Kidney epithelial cell (primary cell): ENCODE results near the gene MRGPRD. TPM values are rescaled to one million over a fixed set of nuclear protein-coding genes. Genes with fewer than 3 reads are reported as not detected.
A peak's percentile ranks its signal among the peaks of the same experiment; 100 is the strongest.

ENCODE experiments used
- DNase-seq: peaks from one replicate; pipeline ENCODE4 v3.0.0-alpha.2; 2010; ENCODE audit warnings: low read depth
- H3K27me3 ChIP-seq: 2 replicates; pipeline ENCODE4 v1.6.0; 2011; ENCODE audit warnings: low read length; ENCODE audit not compliant: control insufficient read depth, insufficient read depth
- H3K36me3 ChIP-seq: 2 replicates; pipeline ENCODE4 v1.5.1; 2011; ENCODE audit warnings: low read length; ENCODE audit not compliant: control insufficient read depth, insufficient read depth
- H3K4me3 ChIP-seq: 2 replicates; pipeline ENCODE4 v1.5.1; 2011; ENCODE audit warnings: low read depth, mild to moderate bottlenecking, control low read depth, low read length
- total RNA-seq: library from RNA; depleted of rRNA; stranded (reverse); fragments of >200 nt; gene quantifications from 2 replicates; pipeline ENCODE4 v1.2.3, GENCODE V29; 2015
- TF ChIP-seq, protein P1 (sequence below): IDR thresholded peaks from 2 replicates; pipeline ENCODE4 v1.5.1; 2011; ENCODE audit warnings: mild to moderate bottlenecking, moderate library complexity, low read length, control low read depth, inconsistent platforms; ENCODE audit not compliant: insufficient read depth, poor library complexity, severe bottlenecking

Gene MRGPRD
- total RNA-seq, 1 donor from 2014 or later: not detected

DNA sequence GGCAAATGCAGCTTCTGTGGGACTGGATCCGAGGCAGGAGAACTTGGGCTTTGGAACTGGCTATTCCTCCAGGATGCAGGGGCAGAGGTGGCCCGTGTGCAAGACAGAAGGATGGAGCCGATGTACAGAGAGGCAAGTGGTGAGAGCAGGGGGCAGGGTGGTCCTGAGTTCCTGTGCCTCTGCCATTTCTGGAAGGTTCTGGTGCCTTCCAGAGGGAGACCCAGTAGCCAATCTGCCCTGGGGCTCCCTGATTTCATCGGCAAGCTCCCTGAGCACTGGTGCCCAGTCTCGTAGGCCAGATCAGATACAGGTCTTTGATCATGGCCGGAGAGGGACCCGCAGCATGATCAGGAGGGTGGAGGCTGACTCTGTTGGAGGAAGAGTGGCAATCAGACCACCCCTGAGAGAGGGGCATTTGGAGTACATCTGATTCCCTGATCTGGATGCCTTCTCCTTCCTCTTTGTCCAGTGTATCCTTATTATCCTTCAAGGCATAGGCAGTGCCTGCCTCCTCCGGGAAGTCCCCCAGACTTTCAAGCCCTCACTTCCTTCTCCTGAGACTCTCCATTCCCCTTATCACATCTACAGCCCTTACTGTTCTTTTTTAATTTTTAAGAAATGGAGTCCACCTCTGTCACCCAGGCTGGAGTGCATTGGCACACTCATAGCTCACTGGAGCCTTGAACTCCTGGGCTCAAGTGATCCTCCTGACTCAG is 9.7 kb downstream of the MRGPRD start:
- TF ChIP-seq, protein P1, sequence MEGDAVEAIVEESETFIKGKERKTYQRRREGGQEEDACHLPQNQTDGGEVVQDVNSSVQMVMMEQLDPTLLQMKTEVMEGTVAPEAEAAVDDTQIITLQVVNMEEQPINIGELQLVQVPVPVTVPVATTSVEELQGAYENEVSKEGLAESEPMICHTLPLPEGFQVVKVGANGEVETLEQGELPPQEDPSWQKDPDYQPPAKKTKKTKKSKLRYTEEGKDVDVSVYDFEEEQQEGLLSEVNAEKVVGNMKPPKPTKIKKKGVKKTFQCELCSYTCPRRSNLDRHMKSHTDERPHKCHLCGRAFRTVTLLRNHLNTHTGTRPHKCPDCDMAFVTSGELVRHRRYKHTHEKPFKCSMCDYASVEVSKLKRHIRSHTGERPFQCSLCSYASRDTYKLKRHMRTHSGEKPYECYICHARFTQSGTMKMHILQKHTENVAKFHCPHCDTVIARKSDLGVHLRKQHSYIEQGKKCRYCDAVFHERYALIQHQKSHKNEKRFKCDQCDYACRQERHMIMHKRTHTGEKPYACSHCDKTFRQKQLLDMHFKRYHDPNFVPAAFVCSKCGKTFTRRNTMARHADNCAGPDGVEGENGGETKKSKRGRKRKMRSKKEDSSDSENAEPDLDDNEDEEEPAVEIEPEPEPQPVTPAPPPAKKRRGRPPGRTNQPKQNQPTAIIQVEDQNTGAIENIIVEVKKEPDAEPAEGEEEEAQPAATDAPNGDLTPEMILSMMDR: no peak
- H3K36me3 ChIP-seq: no peaks in the 10 kb centered on the region
- H3K4me3 ChIP-seq: no peak overlapping the region
- DNase-seq: no peak
- peaks cover 21% of the 10 kb centered on the region for H3K27me3 ChIP-seq

DNA sequence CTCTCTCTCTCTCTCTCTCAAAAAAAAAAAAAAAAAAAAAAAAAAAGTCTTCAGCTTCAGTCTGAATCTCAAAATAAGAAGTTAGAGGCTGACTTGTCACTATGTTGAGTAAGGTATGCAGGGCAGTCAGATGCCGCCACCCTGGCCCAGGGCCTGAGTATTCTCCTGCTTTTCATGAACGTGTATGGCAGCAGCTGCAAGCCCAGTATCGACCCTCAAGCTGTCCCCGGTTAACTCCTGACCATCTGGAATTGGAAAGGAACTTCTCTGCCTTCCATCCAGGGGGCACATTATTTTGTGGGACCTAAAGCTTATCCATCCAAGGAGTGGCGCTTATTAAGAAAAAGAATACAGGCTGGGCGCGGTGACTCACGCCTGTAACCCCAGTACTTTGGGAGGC is 11.4 kb downstream of the MRGPRD start:
- peaks cover 21% of the 10 kb centered on the region for H3K27me3 ChIP-seq
- TF ChIP-seq, protein P1: no peak
- H3K36me3 ChIP-seq: no peaks in the 10 kb centered on the region
- no peak for DNase-seq
- H3K4me3 ChIP-seq: no peak overlapping the region

DNA sequence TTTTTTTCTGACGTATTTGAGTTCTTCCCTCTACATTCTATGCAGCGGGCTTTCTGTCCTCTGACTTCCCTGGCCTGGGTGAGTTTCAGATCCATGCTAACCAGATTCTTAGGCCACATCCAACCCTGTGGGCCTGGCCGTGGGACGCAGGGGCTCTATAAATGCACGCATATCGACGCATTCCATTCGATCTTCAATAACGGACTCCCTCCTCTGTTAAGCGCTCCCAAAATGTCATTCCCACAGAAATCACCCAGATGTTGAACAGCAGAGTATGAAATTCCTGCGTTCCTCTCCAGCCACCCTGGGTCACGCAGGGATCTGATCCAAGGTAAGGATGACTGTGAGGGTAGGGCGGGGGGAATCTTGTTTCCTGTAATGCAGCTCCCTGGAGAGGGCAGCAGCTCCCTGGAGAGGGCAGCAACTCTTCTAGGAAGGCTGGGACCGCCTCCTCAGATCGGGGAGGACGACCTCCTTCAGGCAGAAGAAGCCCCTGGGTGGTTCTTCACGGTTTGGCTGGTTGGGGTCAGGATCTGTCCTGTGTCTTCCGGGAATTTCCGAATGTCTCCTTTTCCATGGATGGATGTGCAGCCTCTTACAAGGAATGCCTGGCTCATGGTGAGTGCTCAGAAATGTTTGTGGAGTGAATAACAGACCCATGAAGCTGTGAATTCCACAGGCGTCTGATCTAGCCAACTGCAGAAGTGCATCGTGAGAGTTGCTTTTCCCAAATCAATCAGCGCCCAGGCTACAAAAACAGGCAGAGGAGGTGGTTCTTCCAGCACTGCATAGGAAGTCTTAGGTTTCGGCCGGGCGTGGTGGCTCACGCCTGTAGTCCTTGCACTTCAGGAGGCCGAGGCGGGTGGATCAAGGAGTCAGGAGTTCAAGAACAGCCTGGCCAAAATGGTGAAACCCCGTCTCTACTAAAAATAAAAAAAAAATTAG is 12.2 kb downstream of the MRGPRD start:
- peaks cover 21% of the 10 kb centered on the region for H3K27me3 ChIP-seq
- H3K4me3 ChIP-seq: no peak overlapping the region
- DNase-seq: no peak
- no peaks in the 10 kb centered on the region for H3K36me3 ChIP-seq
- TF ChIP-seq, protein P1: peak; percentile 13

DNA sequence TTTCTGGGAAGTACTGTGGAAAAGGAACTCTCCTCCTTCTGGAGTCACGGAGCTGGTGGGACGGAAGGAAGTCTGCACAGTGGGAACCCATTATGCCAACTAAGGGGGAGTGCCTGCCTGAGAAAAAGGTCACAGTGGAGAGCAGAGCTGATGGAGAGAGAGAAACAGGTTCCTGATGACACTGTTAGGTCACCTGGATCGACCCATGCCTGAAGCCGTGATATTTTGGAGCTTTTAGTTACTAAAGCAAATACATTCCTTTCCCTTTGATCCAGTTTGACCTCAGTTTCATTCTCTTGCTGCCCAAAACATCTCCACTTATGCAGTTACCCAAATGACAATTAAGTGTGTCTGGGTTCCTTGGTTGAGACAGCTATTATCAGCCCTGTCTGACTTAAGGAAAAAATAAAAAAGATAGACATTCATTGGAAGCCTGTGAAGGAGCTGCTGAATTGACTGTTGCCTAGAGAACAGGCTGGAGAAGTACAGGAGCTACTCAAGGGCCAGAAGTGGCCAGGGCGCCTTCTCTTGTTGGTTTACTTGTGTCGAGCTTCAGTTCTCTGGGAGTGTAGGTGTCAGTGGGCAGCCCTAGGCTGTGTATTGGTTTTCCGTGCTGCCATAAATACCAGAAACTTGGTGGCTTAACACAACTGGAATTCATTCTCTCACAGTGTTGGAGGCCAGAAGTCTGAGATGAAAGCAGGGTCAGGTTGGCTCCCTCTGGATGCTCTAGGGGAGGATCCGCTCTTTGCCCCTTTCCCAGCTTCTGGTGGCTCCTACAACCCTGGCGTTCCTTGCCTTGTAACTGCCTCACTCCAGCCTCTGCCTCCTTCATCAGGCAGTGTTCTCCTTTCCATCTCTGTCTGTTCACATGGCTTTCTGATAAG is 13.6 kb downstream of the MRGPRD start:
- H3K36me3 ChIP-seq: no peaks in the 10 kb centered on the region
- H3K27me3 ChIP-seq: peaks cover 21% of the 10 kb centered on the region
- H3K4me3 ChIP-seq: no peak overlapping the region
- no peak for DNase-seq
- TF ChIP-seq, protein P1: no peak

DNA sequence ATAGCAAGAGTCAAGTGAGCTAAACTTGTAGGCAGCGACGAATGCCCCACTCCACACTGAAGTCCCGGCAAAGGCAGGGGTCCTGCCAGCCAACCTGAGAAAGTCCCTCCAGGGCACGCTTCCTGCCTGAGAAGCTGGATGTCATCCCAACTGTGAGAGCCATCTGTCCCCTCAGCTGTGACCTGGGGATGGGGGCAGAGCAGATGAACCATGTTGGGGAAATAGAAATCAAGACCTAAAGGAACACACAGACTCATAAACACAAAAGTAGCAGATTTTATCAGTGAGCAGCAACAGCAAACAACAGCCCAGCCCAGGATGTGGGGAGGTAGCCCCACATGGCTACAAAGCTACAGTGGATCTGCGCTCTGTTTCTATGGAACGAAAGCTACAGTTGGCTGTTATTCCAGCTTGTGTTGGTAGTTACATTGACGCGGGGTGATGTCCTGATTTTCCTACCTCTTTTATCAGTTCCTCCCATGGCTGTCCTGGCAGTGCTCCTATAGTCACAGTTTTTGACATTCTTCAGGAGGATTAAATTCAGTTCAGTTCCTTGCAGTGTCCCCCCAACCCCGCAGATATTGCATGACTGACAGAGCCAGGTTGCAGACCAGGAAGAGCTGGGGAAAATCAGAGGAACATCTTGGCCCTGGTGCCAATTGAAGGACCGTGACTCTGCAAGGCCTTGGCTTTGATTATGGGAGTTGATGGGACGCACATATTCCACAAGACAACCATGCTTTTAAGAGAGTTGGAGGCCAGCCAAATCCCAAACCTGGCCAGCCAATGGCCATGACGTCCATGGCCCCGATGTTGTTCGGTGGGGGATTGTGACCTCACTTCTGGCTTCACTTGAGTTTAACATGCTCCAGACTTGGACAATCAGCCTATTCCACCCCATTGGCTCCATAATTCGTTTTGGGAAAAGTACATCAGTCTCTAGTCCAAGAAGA is 14.6 kb downstream of the MRGPRD start:
- Histone ChIP-seq H3K27me3 (peaks cover 17% of the 10 kb centered on the region), H3K36me3 (no peaks in the 10 kb centered on the region), H3K4me3 (no peak overlapping the region)
- TF ChIP-seq, protein P1: no peak
- no peak for DNase-seq
